PC-9 (cell line): ENCODE data around the gene IL17RA.

Experiments used
- CTCF ChIP-seq: fragments of 200-600 bp; sonication (generic); conservative IDR thresholded peaks from 2 replicates; pipeline ENCODE4 v1.6.1; 2017; ENCODE audit warnings: mixed run types, antibody characterized with exemption, mild to moderate bottlenecking, moderate library complexity
- EZH2 ChIP-seq: fragments of 200-600 bp; sonication (generic); IDR thresholded peaks from 2 replicates; pipeline ENCODE4 v1.8.0; 2017; ENCODE audit warnings: antibody characterized with exemption, low read depth

- TF ChIP-seq CTCF: no peak
- TF ChIP-seq EZH2: no peak
Observed at GRCh38 chr22:17035246-17035645, 49.6 kb upstream of the IL17RA start.
